ENCODE data around the gene COQ10A.
"Not testable (repeated sequence)": the region's sequence is repeated elsewhere in the genome, so short reads cannot be mapped to it uniquely, and the experiment has no call there.

The COQ10A gene

GRCh38 chr12:56274299-56274698, 7.6 kb downstream of the COQ10A start:
- DNase-seq: no peak

GRCh38 chr12:56278905-56279304, 12.2 kb downstream of the COQ10A start:
- DNase-seq: no peak

GRCh38 chr12:56280849-56281248, 14.1 kb downstream of the COQ10A start:
- DNase-seq: no peak

GRCh38 chr12:56282030-56282429, 15.3 kb downstream of the COQ10A start:
- DNase-seq: no peak

- DNase-seq: no peak
Observed at GRCh38 chr12:56282579-56282978, 15.8 kb downstream of the COQ10A start.

- DNase-seq: not testable (repeated sequence)
Observed at GRCh38 chr12:56284263-56284662, 17.5 kb downstream of the COQ10A start.

- DNase-seq: no peak
Observed at GRCh38 chr12:56286044-56286830, 19.5 kb downstream of the COQ10A start.

GRCh38 chr12:56288705-56289387, 22.1 kb downstream of the COQ10A start:
- no peak for DNase-seq

- DNase-seq: no peak
Observed at GRCh38 chr12:56293795-56294194, 27.1 kb downstream of the COQ10A start.

- DNase-seq: no peak
Observed at GRCh38 chr12:56296295-56296694, 29.6 kb downstream of the COQ10A start.

GRCh38 chr12:56297400-56297799, 30.7 kb downstream of the COQ10A start:
- no peak for DNase-seq

- DNase-seq: no peak
Observed at GRCh38 chr12:56298828-56299227, 32.1 kb downstream of the COQ10A start.

- DNase-seq: peak in 3 of 51 donors; percentile 34 to 61 (median 38)
Observed at GRCh38 chr12:56299308-56299852, 32.6 kb downstream of the COQ10A start.

GRCh38 chr12:56299853-56300643, 33.3 kb downstream of the COQ10A start, which contains the start of gene CS:
Gene CS (minus strand): TSS chr12:56300330. CDS start chr12:56300201, 129 bp downstream.
- DNase-seq: peak; percentile 42 to 99 (median 95)

GRCh38 chr12:56300644-56301464, 34.1 kb downstream of the COQ10A start:
- peak in 6 of 51 donors; percentile 23 to 56 (median 40) for DNase-seq

GRCh38 chr12:56304276-56304675, 37.5 kb downstream of the COQ10A start:
- DNase-seq: no peak

GRCh38 chr12:56304872-56305590, 38.3 kb downstream of the COQ10A start:
- DNase-seq: no peak

- DNase-seq: no peak
Observed at GRCh38 chr12:56307221-56307965, 40.7 kb downstream of the COQ10A start.

- no peak for DNase-seq
Observed at GRCh38 chr12:56308714-56309113, 42.0 kb downstream of the COQ10A start.
